ENCODE measurements around the gene HLCS. TPM values are rescaled to one million over a fixed set of nuclear protein-coding genes. Genes with fewer than 3 reads are reported as not detected.

The HLCS gene
- total RNA-seq, 1 donor from 2014 or later, result 15.9 TPM

- no peaks in the 10 kb centered on the region for H3K9me3 Mint-ChIP-seq (ENCODE audit: unreplicated experiment)
- no peaks in the 10 kb centered on the region for H3K27me3 Mint-ChIP-seq (ENCODE audit: unreplicated experiment)
- peaks cover 10% of the 10 kb centered on the region for H3K36me3 Mint-ChIP-seq (ENCODE audit: unreplicated experiment)
- no peaks in the 10 kb centered on the region for H3K4me1 Mint-ChIP-seq (ENCODE audit: low read depth, unreplicated experiment)
- DNase-seq, result no peak
- TF ChIP-seq CTCF (IDR thresholded peaks at IDR 0.05; ENCODE audit: partially characterized antibody, unreplicated experiment), result no peak
- H3K4me3 Mint-ChIP-seq (ENCODE audit: unreplicated experiment), result no peak overlapping the region
- H3K27ac Mint-ChIP-seq (ENCODE audit: unreplicated experiment), result no peak overlapping the region
Observed at GRCh38 chr21:36936361-36937135, 29.9 kb downstream of the HLCS start.

- H3K4me1 Mint-ChIP-seq (ENCODE audit: low read depth, unreplicated experiment), result no peaks in the 10 kb centered on the region
- DNase-seq, result no peak
- no peaks in the 10 kb centered on the region for H3K9me3 Mint-ChIP-seq (ENCODE audit: unreplicated experiment)
- H3K4me3 Mint-ChIP-seq (ENCODE audit: unreplicated experiment), result no peak overlapping the region
- peaks cover 10% of the 10 kb centered on the region for H3K36me3 Mint-ChIP-seq (ENCODE audit: unreplicated experiment)
- no peak for TF ChIP-seq CTCF (IDR thresholded peaks at IDR 0.05; ENCODE audit: partially characterized antibody, unreplicated experiment)
- peaks cover 2% of the 10 kb centered on the region for H3K27me3 Mint-ChIP-seq (ENCODE audit: unreplicated experiment)
- H3K27ac Mint-ChIP-seq (ENCODE audit: unreplicated experiment), result no peak overlapping the region
Observed at GRCh38 chr21:36934864-36935420, 31.5 kb downstream of the HLCS start.

GRCh38 chr21:36932161-36932816 is 34.2 kb downstream of the HLCS start:
- Mint-ChIP-seq H3K4me1 (ENCODE audit: low read depth, unreplicated experiment) (peaks cover 1% of the 10 kb centered on the region), H3K27ac (ENCODE audit: unreplicated experiment) (no peak overlapping the region), H3K9me3 (ENCODE audit: unreplicated experiment) (no peaks in the 10 kb centered on the region), H3K36me3 (ENCODE audit: unreplicated experiment) (peaks cover 8% of the 10 kb centered on the region), H3K27me3 (ENCODE audit: unreplicated experiment) (peaks cover 2% of the 10 kb centered on the region), H3K4me3 (ENCODE audit: unreplicated experiment) (no peak overlapping the region)
- DNase-seq, result no peak
- no peak for TF ChIP-seq CTCF (IDR thresholded peaks at IDR 0.05; ENCODE audit: partially characterized antibody, unreplicated experiment)

- Mint-ChIP-seq H3K27me3 (ENCODE audit: unreplicated experiment) (peaks cover 2% of the 10 kb centered on the region), H3K36me3 (ENCODE audit: unreplicated experiment) (no peaks in the 10 kb centered on the region), H3K9me3 (ENCODE audit: unreplicated experiment) (no peaks in the 10 kb centered on the region), H3K27ac (ENCODE audit: unreplicated experiment) (no peak overlapping the region), H3K4me3 (ENCODE audit: unreplicated experiment) (no peak overlapping the region), H3K4me1 (ENCODE audit: low read depth, unreplicated experiment) (peaks cover 1% of the 10 kb centered on the region)
- TF ChIP-seq CTCF (IDR thresholded peaks at IDR 0.05; ENCODE audit: partially characterized antibody, unreplicated experiment), result no peak
- no peak for DNase-seq
Observed at GRCh38 chr21:36929622-36930021, 36.8 kb downstream of the HLCS start.

- Mint-ChIP-seq H3K4me1 (ENCODE audit: low read depth, unreplicated experiment) (peaks cover 1% of the 10 kb centered on the region), H3K4me3 (ENCODE audit: unreplicated experiment) (no peak overlapping the region), H3K9me3 (ENCODE audit: unreplicated experiment) (no peaks in the 10 kb centered on the region), H3K27ac (ENCODE audit: unreplicated experiment) (no peak overlapping the region), H3K36me3 (ENCODE audit: unreplicated experiment) (no peaks in the 10 kb centered on the region), H3K27me3 (ENCODE audit: unreplicated experiment) (peaks cover 2% of the 10 kb centered on the region)
- DNase-seq, result no peak
- TF ChIP-seq CTCF (IDR thresholded peaks at IDR 0.05; ENCODE audit: partially characterized antibody, unreplicated experiment), result no peak
Observed at GRCh38 chr21:36928960-36929359, 37.5 kb downstream of the HLCS start.
